HG02852 (cell line): ENCODE measurements around the gene EML6.

Experiments
- ATAC-seq: cut with Tn5 transposase; IDR thresholded peaks from one replicate; pipeline ENCODE4 v1.9.1; 2021; ENCODE audit warnings: mild to moderate bottlenecking, moderate library complexity; ENCODE audit not compliant: unreplicated experiment

The EML6 gene

GRCh38 chr2:54704688-54705605 is 18.5 kb upstream of the EML6 start:
- ATAC-seq = peak; percentile 44

DNA sequence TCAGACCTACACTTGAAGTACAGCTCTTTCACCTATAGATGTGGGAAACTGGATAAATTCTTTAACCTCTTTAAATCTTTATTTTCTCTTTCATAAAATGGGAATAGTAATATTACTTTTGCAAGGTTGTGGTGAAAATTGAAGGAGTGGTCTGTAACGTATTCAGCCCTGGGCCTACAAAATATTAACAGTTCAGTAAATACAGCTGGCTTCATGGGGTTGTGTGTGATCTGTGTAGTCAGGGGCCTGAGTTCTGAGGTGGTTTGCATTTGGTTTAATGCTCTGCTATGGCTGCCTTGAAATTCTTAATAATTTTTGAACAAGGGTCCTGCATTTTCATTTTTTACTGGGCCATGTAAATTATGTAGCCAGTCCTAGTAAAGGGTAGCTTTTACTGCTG is 16.8 kb upstream of the EML6 start:
- no peak for ATAC-seq

- ATAC-seq = peak; percentile 28
Measured at GRCh38 chr2:54708584-54709335, 14.7 kb upstream of the EML6 start.

DNA sequence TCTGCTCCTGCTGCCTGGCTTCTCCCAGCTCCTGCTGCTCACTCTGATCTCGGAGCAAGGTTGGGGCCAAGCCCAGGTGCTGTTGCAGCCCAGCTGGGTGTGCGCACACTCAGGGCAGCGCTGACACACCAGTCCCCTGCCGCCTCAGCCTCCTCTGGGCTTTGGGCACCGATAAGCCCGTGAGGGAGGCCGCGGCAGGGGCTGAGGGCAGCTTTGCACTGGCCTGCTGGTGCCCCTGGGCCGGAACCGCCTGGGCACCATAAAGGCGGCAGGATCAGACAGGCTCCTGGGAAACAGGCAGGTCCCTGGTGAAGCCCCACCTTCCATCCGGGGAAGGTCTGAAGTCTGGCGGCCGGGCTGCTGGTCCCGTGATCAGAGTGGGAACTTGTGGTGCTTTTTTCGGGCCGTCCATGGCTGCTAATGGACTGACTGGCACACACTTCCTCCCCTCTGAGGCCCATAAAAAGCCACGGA is 14.1 kb upstream of the EML6 start:
- ATAC-seq = peak; percentile 46

- no peak for ATAC-seq
Measured at GRCh38 chr2:54710216-54710615, 13.2 kb upstream of the EML6 start.

DNA sequence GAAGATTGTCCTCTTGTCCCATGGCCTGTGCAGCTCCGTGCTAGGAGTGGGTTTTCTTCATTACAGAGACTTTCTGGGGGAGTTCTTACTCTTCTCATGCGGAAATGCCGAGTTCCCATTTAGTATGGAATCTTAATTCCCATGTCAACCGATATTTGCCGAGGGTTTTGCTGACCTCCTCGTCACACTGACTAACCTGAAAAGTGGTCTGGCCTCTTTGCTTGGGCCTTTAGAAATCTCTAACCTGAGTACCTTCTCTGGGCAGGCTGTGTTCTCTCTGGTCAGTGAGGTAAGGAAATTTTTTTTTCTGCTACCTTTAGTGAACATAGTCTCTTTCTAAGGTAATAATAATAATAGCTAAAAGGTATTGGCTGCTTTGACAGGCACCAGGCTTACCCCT is 10.9 kb upstream of the EML6 start:
- no peak for ATAC-seq

DNA sequence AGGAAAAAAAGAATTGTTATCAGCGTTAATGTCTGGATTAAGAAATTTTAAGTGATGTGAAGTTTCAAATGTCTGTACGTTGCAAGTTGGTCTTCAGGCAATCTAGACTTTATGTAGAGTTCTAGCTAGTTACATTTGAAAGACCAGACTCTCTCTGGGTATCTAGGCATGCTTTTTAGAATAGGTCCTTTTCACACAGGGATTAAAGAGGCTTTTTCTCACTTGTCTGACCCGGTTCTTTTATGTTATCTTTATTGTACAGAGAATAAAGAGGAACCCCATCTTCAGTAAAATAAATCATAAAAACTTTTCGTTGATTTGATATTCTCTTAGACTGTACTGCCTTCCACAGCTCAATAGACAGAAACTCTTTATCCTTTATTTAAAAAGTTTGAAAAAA is 8.5 kb upstream of the EML6 start:
- no peak for ATAC-seq

- ATAC-seq = no peak
Measured at GRCh38 chr2:54716375-54716774, 7.1 kb upstream of the EML6 start.

DNA sequence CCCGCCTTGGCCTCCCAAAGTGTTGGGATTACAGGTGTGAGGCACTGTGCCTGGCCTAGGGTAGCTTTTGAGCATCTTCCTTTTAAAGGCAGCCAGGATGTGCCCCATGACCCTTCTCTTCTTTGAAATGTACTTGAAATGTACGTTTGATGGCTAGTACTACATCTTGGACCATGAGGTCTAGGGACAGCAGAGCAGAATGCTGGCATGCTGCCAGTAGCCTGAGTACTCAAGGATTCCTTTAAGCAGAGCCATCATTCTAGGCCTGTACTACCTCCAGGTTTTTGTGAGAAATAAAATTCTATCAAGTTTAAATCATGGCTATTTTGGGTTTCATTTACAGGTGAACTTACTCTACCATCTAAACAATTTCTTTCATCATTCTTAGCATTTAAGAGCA is 2.9 kb upstream of the EML6 start:
- no peak for ATAC-seq

- no peak for ATAC-seq
Measured at GRCh38 chr2:54722641-54723040, 821 bp upstream of the EML6 start.

GRCh38 chr2:54723996-54724559 is 616 bp downstream of the EML6 start:
- ATAC-seq = no peak

GRCh38 chr2:54724560-54725342 is 1.3 kb downstream of the EML6 start:
- ATAC-seq = no peak

DNA sequence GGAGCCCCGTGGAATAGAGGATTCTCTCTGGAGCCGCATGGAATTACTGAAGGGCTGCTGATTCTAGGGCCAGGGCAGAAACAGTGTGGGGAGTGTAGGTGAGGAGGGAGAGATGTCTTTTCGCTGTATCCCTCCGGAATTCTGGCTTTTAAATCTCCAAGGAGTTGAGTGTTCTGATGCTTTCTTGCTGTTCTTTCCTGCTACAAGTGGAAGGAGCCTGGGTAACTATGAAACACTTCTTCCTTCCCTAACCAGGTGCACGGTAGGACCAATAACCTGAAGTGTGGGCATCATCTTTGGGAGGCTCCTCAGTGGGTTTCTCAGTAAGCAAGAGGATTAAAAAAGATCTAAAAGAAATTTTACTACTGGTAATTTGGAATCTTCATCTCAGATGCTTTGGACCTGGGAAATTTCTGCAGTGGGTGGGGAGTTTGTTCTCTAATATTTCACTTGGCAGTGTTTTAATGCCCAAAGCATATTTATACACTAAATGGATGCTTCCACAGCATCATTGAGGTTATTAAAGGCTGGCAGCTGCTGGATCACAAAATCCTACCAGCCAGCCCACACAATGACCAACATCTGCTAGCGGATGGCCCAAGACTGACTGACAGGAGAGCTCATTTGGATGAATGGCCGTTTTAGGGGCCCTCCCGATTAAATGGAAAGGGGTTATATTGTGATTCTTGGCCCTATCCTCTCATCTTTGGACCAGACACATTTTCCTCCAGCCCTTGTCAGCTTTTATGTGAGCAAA is 2.1 kb downstream of the EML6 start:
- ATAC-seq = no peak

DNA sequence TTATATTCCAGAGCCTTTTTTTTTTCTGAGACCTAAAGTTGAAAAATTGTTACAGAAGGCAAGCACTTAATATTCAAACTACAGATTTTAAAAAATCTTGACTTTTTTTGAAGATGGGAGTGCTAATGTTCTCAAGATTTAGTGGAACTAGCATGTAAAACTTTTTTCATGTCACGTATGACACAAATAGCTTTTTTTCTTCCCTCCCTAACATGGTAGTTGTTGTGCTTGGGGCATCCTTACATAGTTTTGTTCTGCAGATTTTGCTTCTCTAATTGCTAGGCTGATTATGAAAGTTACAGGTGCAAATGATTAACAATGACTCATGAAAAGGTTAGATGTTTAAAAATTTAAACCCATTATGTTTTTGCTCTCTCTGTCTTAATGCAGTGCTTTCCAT is 3.0 kb downstream of the EML6 start:
- ATAC-seq = no peak

- ATAC-seq = no peak
Measured at GRCh38 chr2:54726940-54727339, 3.5 kb downstream of the EML6 start.

DNA sequence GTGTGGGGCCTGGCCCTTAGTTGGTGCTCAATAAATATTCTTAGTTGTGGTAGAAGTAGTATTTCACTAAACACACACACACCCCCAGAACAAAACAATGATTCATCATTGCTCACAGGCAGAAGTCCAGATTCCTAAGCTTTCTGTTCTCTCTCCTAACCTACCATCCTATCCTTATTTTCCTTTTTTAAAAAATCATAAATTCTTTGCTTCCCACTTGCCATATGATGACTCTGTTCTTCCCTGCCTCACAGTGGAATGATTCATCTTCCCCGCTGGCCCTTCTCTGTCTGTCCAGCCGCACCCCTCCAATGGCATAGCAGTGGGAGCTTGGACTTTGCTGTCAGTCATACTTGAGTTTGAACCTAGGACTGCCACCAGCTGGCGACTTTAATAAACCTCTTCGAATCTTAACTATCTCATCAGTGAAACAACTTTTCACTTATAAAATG is 5.2 kb downstream of the EML6 start:
- no peak for ATAC-seq

- no peak for ATAC-seq
Measured at GRCh38 chr2:54735636-54736035, 12.2 kb downstream of the EML6 start.

- ATAC-seq = no peak
Measured at GRCh38 chr2:54738281-54738680, 14.8 kb downstream of the EML6 start.

DNA sequence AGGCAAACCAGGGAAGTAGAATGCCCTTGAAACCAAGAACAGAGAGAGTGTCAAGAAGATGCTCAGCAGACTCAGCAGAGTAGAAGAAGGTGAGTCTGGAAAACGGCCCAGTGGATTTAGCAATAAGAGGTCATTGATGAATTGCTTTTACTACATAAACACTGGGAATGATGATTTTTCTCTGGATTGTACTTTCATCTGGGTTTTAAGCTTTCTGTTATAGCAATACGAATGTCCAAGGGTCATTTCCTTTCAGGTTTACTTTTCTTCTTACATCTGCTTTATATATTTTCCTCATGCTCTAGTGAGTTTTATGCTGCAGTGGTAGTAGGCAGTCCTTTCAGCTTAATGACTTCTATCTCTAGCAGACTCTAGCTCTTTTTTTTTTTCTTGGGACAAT is 16.9 kb downstream of the EML6 start:
- ATAC-seq = no peak

GRCh38 chr2:54741250-54741649 is 17.8 kb downstream of the EML6 start:
- no peak for ATAC-seq
